Nucleus accumbens (tissue), 56 donors: Measurements from ENCODE around the gene SAMD4A.
"Not testable (repeated sequence)": the region's sequence is repeated elsewhere in the genome, so short reads cannot be mapped to it uniquely, and the experiment has no call there.

Experiments
- DNase-seq, 56 donors: peaks; one replicate each; lab custom pipeline; 2025; lab: John Stamatoyannopoulos, UW

SAMD4A gene

DNA sequence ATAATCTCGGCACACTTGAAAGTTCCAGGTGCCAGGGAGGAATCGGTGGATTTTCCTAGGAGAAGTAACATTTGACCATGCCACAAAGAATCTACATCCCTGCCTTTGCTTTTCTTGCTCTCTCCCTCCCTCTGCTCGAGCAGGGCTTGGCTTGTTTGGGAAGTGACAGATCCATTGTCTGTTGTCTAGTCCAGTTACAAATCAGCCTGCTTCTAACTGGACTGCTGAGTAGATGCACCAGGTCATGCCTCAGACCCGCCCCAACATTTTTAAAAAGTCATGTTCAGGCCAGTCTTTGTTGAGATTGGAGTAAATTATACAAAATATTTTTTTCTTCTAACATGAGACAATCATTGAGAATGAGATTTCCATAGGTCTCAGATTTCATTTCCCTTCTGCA lies 182.3 kb downstream of the SAMD4A start:
- DNase-seq, result no peak

GRCh38 chr14:54749727-54750126 lies 182.8 kb downstream of the SAMD4A start:
- DNase-seq, result peak in 4 of 56 donors; percentile 10 to 33 (median 16)

- DNase-seq, result not testable (repeated sequence)
These were observed 185.7 kb downstream of the SAMD4A start for GRCh38 chr14:54752611-54753010.

GRCh38 chr14:54753396-54753795 lies 186.5 kb downstream of the SAMD4A start:
- DNase-seq, result not testable (repeated sequence)

- no peak for DNase-seq
These were observed 187.2 kb downstream of the SAMD4A start for GRCh38 chr14:54754116-54754622.

DNA sequence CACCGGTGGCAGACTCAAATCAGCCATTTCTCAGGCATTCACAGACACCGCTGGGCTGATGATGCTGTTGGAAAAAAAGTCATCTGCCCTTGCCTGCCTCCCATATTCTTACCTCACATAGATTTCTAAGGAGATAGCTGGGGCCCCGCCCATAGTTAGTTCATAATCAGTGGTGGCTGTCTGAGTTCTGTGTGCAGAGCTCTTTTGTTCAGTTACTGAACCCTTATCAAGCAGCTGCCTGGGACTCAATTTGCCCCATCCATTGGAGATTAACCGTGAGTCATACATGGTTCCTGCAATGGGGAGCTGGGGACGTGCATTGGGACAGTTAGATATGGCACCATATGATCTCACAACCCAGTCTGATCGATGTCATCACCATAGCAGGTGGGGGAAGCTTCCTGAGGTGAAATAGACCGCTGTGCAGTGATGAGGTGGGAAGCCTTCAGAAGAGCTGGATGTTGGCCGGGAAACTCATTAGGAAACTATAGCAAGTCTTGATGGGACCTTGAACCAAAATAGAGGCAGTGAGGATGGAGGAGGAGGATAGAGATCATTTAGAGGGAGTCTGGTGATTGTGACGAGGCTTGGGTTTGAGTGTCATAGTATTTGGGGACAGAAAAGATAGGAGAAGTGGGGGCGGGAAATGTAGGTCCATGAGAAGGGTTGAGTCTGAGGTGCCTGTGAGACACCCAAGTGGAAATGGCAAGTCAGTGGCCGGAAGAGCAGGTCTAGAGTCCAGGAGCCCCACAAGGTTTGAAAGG lies 187.9 kb downstream of the SAMD4A start:
- DNase-seq, result no peak

DNA sequence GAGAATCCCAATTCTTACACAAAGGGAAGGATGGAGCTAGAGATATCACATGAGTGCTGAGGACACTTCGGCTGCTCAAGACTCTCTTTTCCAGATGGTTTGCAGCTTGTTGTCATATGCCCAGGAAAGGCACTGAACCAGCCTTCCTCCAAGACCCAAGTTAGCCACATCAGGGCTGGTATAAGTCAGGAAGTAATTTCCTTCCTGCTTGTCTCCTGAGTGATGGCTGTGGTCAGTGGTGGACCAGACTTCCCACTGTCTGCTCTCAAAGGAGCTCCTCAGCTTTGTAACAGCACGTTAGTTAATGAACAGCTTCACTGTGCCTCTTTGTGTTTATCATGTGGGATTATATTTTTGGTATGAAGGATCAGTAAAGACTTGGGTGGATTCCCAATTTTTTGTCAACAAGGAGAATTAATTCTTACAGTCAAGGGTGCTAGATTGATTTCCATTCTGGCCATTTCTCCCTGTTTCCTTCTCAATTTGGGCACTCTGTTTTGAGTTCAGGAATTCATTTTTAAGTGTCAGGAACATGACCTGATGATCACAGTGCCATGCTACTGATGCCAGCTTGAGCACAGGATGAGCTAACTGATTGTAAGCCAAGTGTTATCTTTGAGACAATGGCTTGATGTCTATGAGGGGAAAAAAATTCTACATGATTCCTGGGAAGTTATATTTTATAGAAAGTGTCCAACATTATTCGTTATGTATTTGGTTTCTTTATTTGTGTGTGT lies 189.9 kb downstream of the SAMD4A start:
- DNase-seq, result no peak

- DNase-seq, result peak in 1 of 56 donors; percentile 12
These were observed 191.1 kb downstream of the SAMD4A start for GRCh38 chr14:54758041-54758440.

DNA sequence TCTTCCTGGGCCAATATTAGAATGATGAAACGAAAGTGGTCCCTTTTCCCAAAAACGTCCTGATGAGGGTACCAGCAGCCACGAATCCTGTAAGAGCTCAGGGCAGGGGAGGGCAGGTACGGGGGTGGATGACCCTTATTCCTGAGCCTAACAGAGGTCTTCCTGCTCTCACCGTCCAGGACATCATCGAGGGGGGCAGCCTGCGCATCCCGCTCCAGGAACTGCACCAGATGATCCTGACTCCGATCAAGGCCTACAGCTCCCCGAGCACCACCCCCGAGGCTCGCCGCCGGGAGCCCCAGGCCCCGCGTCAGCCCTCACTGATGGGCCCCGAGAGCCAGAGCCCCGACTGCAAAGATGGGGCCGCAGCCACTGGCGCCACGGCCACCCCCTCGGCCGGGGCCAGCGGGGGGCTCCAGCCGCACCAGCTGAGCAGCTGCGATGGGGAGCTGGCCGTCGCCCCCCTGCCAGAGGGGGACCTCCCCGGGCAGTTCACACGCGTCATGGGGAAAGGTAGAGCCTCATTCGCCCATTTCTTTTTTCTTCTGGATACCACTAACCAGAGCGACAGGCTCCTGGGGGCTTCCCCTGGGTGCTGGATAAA lies 193.2 kb downstream of the SAMD4A start:
- no peak for DNase-seq

DNA sequence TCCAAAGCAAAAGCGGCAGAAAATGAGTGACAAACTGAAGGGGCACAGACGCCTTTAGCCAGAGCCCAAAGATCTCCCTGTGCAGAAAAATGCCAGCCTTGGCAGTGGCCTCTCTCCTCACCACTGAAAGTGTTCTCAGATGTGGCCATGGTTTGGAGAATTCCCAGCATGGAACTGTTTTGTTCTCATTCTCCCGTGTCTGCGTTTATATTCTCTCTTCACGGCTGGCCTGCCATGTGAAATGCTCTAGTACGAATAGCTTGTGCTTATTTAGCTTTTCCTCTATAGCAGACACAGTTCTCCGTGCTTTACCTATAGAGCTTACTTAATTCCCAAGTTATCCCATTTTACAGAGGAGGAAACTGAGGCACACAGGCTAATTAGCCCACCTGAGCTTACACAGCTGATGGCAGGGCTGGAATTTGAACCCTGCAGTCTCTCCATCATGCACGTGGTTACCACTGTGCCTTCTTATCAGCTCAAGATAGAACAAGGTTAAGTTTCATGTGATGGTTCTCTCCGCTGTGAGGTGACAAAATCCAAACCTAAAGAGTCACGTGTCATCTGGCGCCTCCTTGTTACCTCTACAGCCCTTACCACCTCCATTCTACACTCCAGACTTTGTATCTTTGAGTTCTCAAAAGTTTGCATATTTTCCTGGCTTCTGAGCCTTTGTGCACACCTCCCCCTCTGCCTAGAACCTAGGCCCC lies 194.1 kb downstream of the SAMD4A start:
- DNase-seq, result peak in 2 of 56 donors; percentile 14 to 16

GRCh38 chr14:54761835-54762234 lies 194.9 kb downstream of the SAMD4A start:
- no peak for DNase-seq

GRCh38 chr14:54762296-54762695 lies 195.4 kb downstream of the SAMD4A start:
- DNase-seq, result no peak

DNA sequence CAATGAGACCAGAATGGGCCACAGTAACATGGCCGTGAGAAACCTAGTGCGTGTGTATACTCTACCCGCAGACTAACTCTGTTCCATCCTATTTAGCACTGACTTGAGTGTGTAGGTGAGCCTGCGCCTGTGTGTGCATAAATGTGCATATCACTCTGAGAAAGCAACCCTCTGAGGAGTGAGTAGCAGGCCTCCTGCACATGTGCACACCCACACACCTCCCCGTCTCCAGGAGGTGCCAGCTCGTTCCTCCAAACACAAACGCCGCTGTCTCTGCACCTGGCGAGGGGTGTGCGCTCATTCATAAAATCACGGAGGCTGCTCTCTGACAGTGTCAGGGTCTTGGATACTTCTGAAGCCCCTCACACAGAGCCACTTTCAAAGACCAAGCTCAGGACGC lies 196.8 kb downstream of the SAMD4A start:
- DNase-seq, result peak in 30 of 56 donors; percentile 8 to 82 (median 37)

- no peak for DNase-seq
These were observed 199.6 kb downstream of the SAMD4A start for GRCh38 chr14:54766276-54767138.

GRCh38 chr14:54767139-54767431 lies 200.2 kb downstream of the SAMD4A start:
- no peak for DNase-seq

GRCh38 chr14:54767450-54767849 lies 200.5 kb downstream of the SAMD4A start:
- DNase-seq, result no peak

DNA sequence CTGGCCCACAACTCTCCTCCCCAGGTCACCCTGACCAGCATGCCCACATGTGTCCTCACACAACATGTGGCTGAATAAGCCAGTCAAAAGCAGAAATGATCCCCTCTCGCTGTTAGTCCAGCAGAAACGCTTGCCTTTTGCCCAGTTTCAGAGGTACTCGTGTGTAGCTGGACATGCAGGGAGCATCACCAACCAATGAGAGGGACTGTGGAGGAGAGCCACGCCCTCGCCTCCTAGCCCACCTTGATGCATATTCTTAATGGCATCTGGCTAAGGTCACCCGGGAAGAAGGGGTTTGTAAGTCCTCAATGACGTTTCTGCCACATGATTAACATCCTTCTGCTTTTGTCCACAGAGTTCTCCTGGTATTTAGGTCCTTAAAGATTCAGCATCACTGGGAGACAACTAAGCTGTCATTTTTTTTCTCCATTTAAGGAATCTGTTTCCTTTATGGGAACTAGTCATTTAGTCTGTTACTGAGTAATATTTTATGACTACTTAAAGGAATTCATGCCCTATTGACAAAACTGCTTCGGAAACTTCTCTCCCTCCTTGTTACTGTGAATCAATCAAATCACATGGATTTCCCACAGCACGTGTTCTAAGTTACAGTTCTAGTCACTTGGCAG lies 201.7 kb downstream of the SAMD4A start:
- no peak for DNase-seq

GRCh38 chr14:54769951-54770863 lies 203.3 kb downstream of the SAMD4A start:
- no peak for DNase-seq
